ENCODE data around the gene RFC4.

GRCh38 chr3:186775999-186776398, 30.3 kb downstream of the RFC4 start:
- TF ChIP-seq POLR2AphosphoS5 (IDR thresholded peaks at IDR 0.05; ENCODE audit: low read depth, low read length): no peak
- TF ChIP-seq, protein P1, sequence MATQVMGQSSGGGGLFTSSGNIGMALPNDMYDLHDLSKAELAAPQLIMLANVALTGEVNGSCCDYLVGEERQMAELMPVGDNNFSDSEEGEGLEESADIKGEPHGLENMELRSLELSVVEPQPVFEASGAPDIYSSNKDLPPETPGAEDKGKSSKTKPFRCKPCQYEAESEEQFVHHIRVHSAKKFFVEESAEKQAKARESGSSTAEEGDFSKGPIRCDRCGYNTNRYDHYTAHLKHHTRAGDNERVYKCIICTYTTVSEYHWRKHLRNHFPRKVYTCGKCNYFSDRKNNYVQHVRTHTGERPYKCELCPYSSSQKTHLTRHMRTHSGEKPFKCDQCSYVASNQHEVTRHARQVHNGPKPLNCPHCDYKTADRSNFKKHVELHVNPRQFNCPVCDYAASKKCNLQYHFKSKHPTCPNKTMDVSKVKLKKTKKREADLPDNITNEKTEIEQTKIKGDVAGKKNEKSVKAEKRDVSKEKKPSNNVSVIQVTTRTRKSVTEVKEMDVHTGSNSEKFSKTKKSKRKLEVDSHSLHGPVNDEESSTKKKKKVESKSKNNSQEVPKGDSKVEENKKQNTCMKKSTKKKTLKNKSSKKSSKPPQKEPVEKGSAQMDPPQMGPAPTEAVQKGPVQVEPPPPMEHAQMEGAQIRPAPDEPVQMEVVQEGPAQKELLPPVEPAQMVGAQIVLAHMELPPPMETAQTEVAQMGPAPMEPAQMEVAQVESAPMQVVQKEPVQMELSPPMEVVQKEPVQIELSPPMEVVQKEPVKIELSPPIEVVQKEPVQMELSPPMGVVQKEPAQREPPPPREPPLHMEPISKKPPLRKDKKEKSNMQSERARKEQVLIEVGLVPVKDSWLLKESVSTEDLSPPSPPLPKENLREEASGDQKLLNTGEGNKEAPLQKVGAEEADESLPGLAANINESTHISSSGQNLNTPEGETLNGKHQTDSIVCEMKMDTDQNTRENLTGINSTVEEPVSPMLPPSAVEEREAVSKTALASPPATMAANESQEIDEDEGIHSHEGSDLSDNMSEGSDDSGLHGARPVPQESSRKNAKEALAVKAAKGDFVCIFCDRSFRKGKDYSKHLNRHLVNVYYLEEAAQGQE (IDR thresholded peaks at IDR 0.05; ENCODE audit: insufficient read depth in 1 of 2, low read depth in 2 of 2, low read length in 2 of 2): no peak
